HepG2 (cell line): ENCODE measurements around the gene AHR. TPM values are rescaled to one million over a fixed set of nuclear protein-coding genes. Genes with fewer than 3 reads are reported as not detected.

Source experiments
- BRD4 ChIP-seq: sonication (generic); formaldehyde crosslinking; IDR thresholded peaks from 2 replicates; pipeline ENCODE4 v1.4.0; 2020; ENCODE audit warnings: missing genetic modification reagents
- FOXA1 ChIP-seq, 2 experiments: fragments of 450-650 bp in 1 of 2; sonication (generic) in 1 of 2; formaldehyde crosslinking in 1 of 2; IDR thresholded peaks; 2 replicates each; pipeline versions ENCODE4 v1.4.0 to v1.6.1; 2016 to 2020; ENCODE audit warnings: missing genetic modification reagents in 1 of 2
- MIER2 ChIP-seq: IDR thresholded peaks from 2 replicates; pipeline ENCODE4 v1.6.1; 2016; ENCODE audit warnings: missing biosample characterization, missing genetic modification reagents
- NKX3-1 ChIP-seq: sonication (generic); formaldehyde crosslinking; IDR thresholded peaks from 2 replicates; pipeline ENCODE4 v1.5.0; 2020; ENCODE audit warnings: missing genetic modification reagents
- NR2F1 ChIP-seq, 2 experiments: fragments of 450-650 bp in 1 of 2; formaldehyde crosslinking in 1 of 2; IDR thresholded peaks; 2 replicates each; pipeline versions ENCODE4 v1.5.0 to v1.6.1; 2016 to 2020; ENCODE audit warnings: mild to moderate bottlenecking in 1 of 2, missing compliant biosample characterization in 1 of 2, missing genetic modification reagents in 1 of 2, moderate library complexity in 1 of 2
- ZNF432 ChIP-seq: sonication (generic); formaldehyde crosslinking; IDR thresholded peaks from 2 replicates; pipeline ENCODE4 v1.5.0; 2020; ENCODE audit warnings: missing genetic modification reagents, mild to moderate bottlenecking, borderline replicate concordance
- polyA plus RNA-seq, 8 experiments: library from polyadenylated mRNA; depleted of rRNA in 3 of 8; stranded (reverse) in 7 of 8; unstranded in 1 of 8; fragments of >200 nt; fragmentation: Illumina TruSeq in 4 of 8; extraction: Trizol in 4 of 8; gene quantifications; 2 replicates each; pipeline versions ENCODE4 v1.2.1 to v1.2.3, GENCODE V29; 2011 to 2016; ENCODE audit warnings: low read depth in 4 of 8, missing spikeins in 1 of 8, mixed read lengths in 1 of 8; ENCODE audit not compliant: insufficient read depth in 1 of 8
- total RNA-seq, 5 experiments: library from RNA; depleted of rRNA; stranded (reverse); fragments of >200 nt; fragmentation: Illumina TruSeq; extraction: Trizol; gene quantifications; 2 replicates each; pipeline ENCODE4 v1.2.3, GENCODE V29; 2016; ENCODE audit warnings: low read depth in 1 of 5
- TF ChIP-seq, protein P1 (sequence below): sonication (generic); formaldehyde crosslinking; IDR thresholded peaks from 2 replicates; pipeline ENCODE4 v1.4.0; 2020; ENCODE audit warnings: missing genetic modification reagents, borderline replicate concordance
- TF ChIP-seq, protein P2 (sequence below): sonication (generic); formaldehyde crosslinking; IDR thresholded peaks from 2 replicates; pipeline ENCODE4 v1.4.0; 2020; ENCODE audit warnings: mild to moderate bottlenecking, missing genetic modification reagents
- TF ChIP-seq, protein P3 (sequence below): sonication (generic); formaldehyde crosslinking; conservative IDR thresholded peaks from 2 replicates; pipeline ENCODE4 v1.4.0; 2020; ENCODE audit warnings: missing genetic modification reagents
- TF ChIP-seq, protein P4 (sequence below): sonication (generic); formaldehyde crosslinking; IDR thresholded peaks from 2 replicates; pipeline ENCODE4 v1.9.0; 2021; ENCODE audit warnings: missing genetic modification reagents, borderline replicate concordance

The AHR gene
- total and polyA plus RNA-seq, 2 of the 13 experiments (the other 11 are each of a cell fraction or from before 2014, with no cell fraction given): 9.0 to 31.3 TPM

DNA sequence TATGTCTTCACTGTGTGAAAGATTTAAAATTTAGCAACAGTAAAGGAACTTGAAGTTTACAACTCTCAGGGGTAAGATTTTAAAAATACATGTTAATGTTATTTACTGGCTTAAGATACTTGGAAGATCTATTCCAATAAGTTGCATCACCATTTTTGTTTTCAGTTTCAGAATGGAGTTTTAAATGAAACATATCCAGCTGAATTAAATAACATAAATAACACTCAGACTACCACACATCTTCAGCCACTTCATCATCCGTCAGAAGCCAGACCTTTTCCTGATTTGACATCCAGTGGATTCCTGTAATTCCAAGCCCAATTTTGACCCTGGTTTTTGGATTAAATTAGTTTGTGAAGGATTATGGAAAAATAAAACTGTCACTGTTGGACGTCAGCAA lies 44.3 kb downstream of the AHR start (continued):
- TF ChIP-seq, protein P1, sequence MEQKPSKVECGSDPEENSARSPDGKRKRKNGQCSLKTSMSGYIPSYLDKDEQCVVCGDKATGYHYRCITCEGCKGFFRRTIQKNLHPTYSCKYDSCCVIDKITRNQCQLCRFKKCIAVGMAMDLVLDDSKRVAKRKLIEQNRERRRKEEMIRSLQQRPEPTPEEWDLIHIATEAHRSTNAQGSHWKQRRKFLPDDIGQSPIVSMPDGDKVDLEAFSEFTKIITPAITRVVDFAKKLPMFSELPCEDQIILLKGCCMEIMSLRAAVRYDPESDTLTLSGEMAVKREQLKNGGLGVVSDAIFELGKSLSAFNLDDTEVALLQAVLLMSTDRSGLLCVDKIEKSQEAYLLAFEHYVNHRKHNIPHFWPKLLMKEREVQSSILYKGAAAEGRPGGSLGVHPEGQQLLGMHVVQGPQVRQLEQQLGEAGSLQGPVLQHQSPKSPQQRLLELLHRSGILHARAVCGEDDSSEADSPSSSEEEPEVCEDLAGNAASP (CRISPR knock-in tag): no peak
- TF ChIP-seq ZNF432 (CRISPR knock-in tag): no peak
- TF ChIP-seq, protein P2, sequence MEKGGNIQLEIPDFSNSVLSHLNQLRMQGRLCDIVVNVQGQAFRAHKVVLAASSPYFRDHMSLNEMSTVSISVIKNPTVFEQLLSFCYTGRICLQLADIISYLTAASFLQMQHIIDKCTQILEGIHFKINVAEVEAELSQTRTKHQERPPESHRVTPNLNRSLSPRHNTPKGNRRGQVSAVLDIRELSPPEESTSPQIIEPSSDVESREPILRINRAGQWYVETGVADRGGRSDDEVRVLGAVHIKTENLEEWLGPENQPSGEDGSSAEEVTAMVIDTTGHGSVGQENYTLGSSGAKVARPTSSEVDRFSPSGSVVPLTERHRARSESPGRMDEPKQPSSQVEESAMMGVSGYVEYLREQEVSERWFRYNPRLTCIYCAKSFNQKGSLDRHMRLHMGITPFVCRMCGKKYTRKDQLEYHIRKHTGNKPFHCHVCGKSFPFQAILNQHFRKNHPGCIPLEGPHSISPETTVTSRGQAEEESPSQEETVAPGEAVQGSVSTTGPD: no peak
- TF ChIP-seq NR2F1 (CRISPR knock-in tag; IDR thresholded peaks at IDR 0.05): no peak
- no peak for TF ChIP-seq NKX3-1 (CRISPR knock-in tag)
- TF ChIP-seq, protein P3, sequence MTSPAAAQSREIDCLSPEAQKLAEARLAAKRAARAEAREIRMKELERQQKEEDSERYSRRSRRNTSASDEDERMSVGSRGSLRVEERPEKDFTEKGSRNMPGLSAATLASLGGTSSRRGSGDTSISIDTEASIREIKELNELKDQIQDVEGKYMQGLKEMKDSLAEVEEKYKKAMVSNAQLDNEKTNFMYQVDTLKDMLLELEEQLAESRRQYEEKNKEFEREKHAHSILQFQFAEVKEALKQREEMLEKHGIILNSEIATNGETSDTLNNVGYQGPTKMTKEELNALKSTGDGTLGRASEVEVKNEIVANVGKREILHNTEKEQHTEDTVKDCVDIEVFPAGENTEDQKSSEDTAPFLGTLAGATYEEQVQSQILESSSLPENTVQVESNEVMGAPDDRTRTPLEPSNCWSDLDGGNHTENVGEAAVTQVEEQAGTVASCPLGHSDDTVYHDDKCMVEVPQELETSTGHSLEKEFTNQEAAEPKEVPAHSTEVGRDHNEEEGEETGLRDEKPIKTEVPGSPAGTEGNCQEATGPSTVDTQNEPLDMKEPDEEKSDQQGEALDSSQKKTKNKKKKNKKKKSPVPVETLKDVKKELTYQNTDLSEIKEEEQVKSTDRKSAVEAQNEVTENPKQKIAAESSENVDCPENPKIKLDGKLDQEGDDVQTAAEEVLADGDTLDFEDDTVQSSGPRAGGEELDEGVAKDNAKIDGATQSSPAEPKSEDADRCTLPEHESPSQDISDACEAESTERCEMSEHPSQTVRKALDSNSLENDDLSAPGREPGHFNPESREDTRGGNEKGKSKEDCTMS (CRISPR knock-in tag): no peak
- TF ChIP-seq, protein P4, sequence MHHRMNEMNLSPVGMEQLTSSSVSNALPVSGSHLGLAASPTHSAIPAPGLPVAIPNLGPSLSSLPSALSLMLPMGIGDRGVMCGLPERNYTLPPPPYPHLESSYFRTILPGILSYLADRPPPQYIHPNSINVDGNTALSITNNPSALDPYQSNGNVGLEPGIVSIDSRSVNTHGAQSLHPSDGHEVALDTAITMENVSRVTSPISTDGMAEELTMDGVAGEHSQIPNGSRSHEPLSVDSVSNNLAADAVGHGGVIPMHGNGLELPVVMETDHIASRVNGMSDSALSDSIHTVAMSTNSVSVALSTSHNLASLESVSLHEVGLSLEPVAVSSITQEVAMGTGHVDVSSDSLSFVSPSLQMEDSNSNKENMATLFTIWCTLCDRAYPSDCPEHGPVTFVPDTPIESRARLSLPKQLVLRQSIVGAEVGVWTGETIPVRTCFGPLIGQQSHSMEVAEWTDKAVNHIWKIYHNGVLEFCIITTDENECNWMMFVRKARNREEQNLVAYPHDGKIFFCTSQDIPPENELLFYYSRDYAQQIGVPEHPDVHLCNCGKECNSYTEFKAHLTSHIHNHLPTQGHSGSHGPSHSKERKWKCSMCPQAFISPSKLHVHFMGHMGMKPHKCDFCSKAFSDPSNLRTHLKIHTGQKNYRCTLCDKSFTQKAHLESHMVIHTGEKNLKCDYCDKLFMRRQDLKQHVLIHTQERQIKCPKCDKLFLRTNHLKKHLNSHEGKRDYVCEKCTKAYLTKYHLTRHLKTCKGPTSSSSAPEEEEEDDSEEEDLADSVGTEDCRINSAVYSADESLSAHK (CRISPR knock-in tag): no peak
- TF ChIP-seq MIER2 (CRISPR knock-in tag): no peak
- no peak for TF ChIP-seq BRD4 (CRISPR knock-in tag)
- no peak for TF ChIP-seq FOXA1 (IDR thresholded peaks at IDR 0.05)
- TF ChIP-seq FOXA1 (CRISPR knock-in tag; IDR thresholded peaks at IDR 0.05): no peak
